Kidney (tissue), 14 donors: Measurements from ENCODE around the gene KCNJ18. TPM values are rescaled to one million over a fixed set of nuclear protein-coding genes. Genes with fewer than 3 reads are reported as not detected.
"Not testable (repeated sequence)": the region's sequence is repeated elsewhere in the genome, so short reads cannot be mapped to it uniquely, and the experiment has no call there.

Experiments
- DNase-seq, 5 donors: peaks; one replicate each; pipeline ENCODE4 v3.0.0-alpha.2; 2013 to 2020
- FAIRE-seq: peaks from 2 replicates; lab custom pipeline; 2012; peaks lifted over from hg19 to GRCh38; lab: Jason Lieb, UNC
- H3K27ac ChIP-seq, 2 donors: one replicate each; pipeline ENCODE4 v1.7.0; 2013; ENCODE audit warnings: low read depth in 2 of 2, low read length in 2 of 2, inconsistent platforms in 1 of 2
- H3K27me3 ChIP-seq: one replicate; pipeline ENCODE4 v1.7.1; 2013; ENCODE audit warnings: low read length, inconsistent platforms; ENCODE audit not compliant: control insufficient read depth, insufficient read depth
- H3K36me3 ChIP-seq, 3 donors: one replicate each; pipeline versions ENCODE4 v1.7.0 to v1.7.1; 2013; ENCODE audit warnings: low read length in 3 of 3, control low read depth in 1 of 3, inconsistent platforms in 1 of 3; ENCODE audit not compliant: insufficient read depth in 3 of 3, control insufficient read depth in 2 of 3
- H3K4me1 ChIP-seq, 3 donors: one replicate each; pipeline versions ENCODE4 v1.7.0 to v1.7.1; 2013; ENCODE audit warnings: low read length in 3 of 3, inconsistent platforms in 1 of 3, low read depth in 1 of 3; ENCODE audit not compliant: control insufficient read depth in 2 of 3, insufficient read depth in 2 of 3
- H3K4me3 ChIP-seq, 3 donors: one replicate each; pipeline versions ENCODE4 v1.7.0 to v1.8.1; 2013; ENCODE audit warnings: low read length in 3 of 3, control low read depth in 1 of 3, inconsistent platforms in 1 of 3
- H3K9ac ChIP-seq, 3 donors: one replicate each; pipeline versions ENCODE4 v1.7.0 to v1.7.1; 2013; ENCODE audit warnings: low read length in 3 of 3, control low read depth in 1 of 3, inconsistent platforms in 1 of 3
- H3K9me3 ChIP-seq, 3 donors: one replicate each; pipeline versions ENCODE4 v1.7.0 to v1.7.1; 2013; ENCODE audit warnings: low read length in 3 of 3, control low read depth in 1 of 3, inconsistent platforms in 1 of 3; ENCODE audit not compliant: control insufficient read depth in 2 of 3, insufficient read depth in 1 of 3
- CTCF ChIP-seq: IDR thresholded peaks from 3 replicates; pipeline ENCODE4 v1.5.1; 2012; ENCODE audit warnings: mild to moderate bottlenecking, moderate library complexity, borderline replicate concordance; ENCODE audit not compliant: insufficient read depth; ENCODE audit errors: extremely low read depth
- intact Hi-C: fragments of 100-400 bp; cut with DNase I; formaldehyde crosslinking; loops from one replicate; pipeline ENCODE4 v1.11.1; 2022
- polyA plus RNA-seq: library from polyadenylated mRNA; stranded (reverse); fragments of 350-450 nt; fragmentation: Illumina TruSeq; extraction: RNeasy Lipid Tissue Mini Kit (QIAGEN cat#74804); gene quantifications from one replicate; pipeline ENCODE4 v1.2.3, GENCODE V29; 2014; ENCODE audit warnings: low read depth, low replicate concordance; ENCODE audit not compliant: insufficient read depth
- total RNA-seq: library from RNA; stranded (reverse); fragmentation: NEBNext Ultra II Directional; extraction: Animal tissue kit (Norgen Biotek cat#: 25700); gene quantifications from one replicate; pipeline ENCODE4 v1.2.1, GENCODE V29; 2021
- donor health status: control.
- donor health status: control.
- donor health status: control.
- donor health status: control.
- donor health status: control.
- donor health status: DM: yes; HTN: yes; CAD: no.
- donor health status: Normal renal cell carcinoma (clear cell type).

KCNJ18 gene
- total and polyA plus RNA-seq, 2 donors from 2014 or later = not detected

GRCh38 chr17:21705021-21705601 lies 12.8 kb downstream of the KCNJ18 start:
- Histone ChIP-seq H3K27ac (no peak overlapping the region), H3K4me3 (no peak overlapping the region), H3K36me3 (no peaks in the 10 kb centered on the region), H3K27me3 (no peaks in the 10 kb centered on the region), H3K9ac (no peak overlapping the region), H3K9me3 (no peaks in the 10 kb centered on the region), H3K4me1 (no peaks in the 10 kb centered on the region)
- FAIRE-seq (no peak), DNase-seq (peak in 2 of 5 donors; percentile 11 to 49)
- intact Hi-C loops = no loop called here
- TF ChIP-seq CTCF = no peak

GRCh38 chr17:21705746-21706145 lies 13.4 kb downstream of the KCNJ18 start:
- H3K27ac ChIP-seq, H3K27me3 ChIP-seq, H3K9ac ChIP-seq, H3K9me3 ChIP-seq, FAIRE-seq, H3K36me3 ChIP-seq, H3K4me3 ChIP-seq, intact Hi-C loops, H3K4me1 ChIP-seq: not testable (repeated sequence)
- peak in 2 of 5 donors; percentile 18 to 62 for DNase-seq

- H3K27me3 ChIP-seq, H3K9ac ChIP-seq, intact Hi-C loops, H3K4me1 ChIP-seq, H3K9me3 ChIP-seq, H3K4me3 ChIP-seq, H3K36me3 ChIP-seq, H3K27ac ChIP-seq, FAIRE-seq: not testable (repeated sequence)
- peak in 1 of 5 donors; percentile 13 for DNase-seq
Observed at GRCh38 chr17:21706546-21706945, 14.2 kb downstream of the KCNJ18 start.

GRCh38 chr17:21707131-21707530 lies 14.8 kb downstream of the KCNJ18 start:
- H3K9me3 ChIP-seq, H3K9ac ChIP-seq, H3K27me3 ChIP-seq, H3K4me3 ChIP-seq, H3K4me1 ChIP-seq, H3K27ac ChIP-seq, intact Hi-C loops, FAIRE-seq, H3K36me3 ChIP-seq: not testable (repeated sequence)
- peak in 1 of 5 donors; percentile 9 for DNase-seq

- FAIRE-seq, H3K27ac ChIP-seq, intact Hi-C loops, H3K9ac ChIP-seq, H3K4me1 ChIP-seq, H3K9me3 ChIP-seq, H3K27me3 ChIP-seq, H3K4me3 ChIP-seq, H3K36me3 ChIP-seq: not testable (repeated sequence)
- DNase-seq = peak in 1 of 5 donors; percentile 11
Observed at GRCh38 chr17:21707711-21708611, 15.6 kb downstream of the KCNJ18 start.

- intact Hi-C loops, H3K4me1 ChIP-seq, H3K27ac ChIP-seq, FAIRE-seq, H3K9ac ChIP-seq, H3K4me3 ChIP-seq, H3K27me3 ChIP-seq, H3K36me3 ChIP-seq, H3K9me3 ChIP-seq: not testable (repeated sequence)
- peak in 1 of 5 donors; percentile 15 for DNase-seq
Observed at GRCh38 chr17:21708612-21709535, 16.6 kb downstream of the KCNJ18 start.

- H3K36me3 ChIP-seq, H3K27ac ChIP-seq, H3K9ac ChIP-seq, H3K4me3 ChIP-seq, H3K27me3 ChIP-seq, FAIRE-seq, H3K4me1 ChIP-seq, intact Hi-C loops, H3K9me3 ChIP-seq: not testable (repeated sequence)
- DNase-seq = peak in 1 of 5 donors; percentile 5
Observed at GRCh38 chr17:21709994-21710393, 17.7 kb downstream of the KCNJ18 start.
